Breast epithelium (tissue), 4 donors: ENCODE results near the gene PKNOX2. TPM values are rescaled to one million over a fixed set of nuclear protein-coding genes. Genes with fewer than 3 reads are reported as not detected.

Experiments
- DNase-seq, 2 donors: peaks; one replicate each; pipeline ENCODE4 v3.0.0-alpha.2; 2019; ENCODE audit warnings: low spot score in 2 of 2
- H3K27ac ChIP-seq, 2 donors: fragments of 200-600 bp; sonication (generic) in 1 of 2; one replicate each; pipeline ENCODE4 v1.5.1; 2016 to 2019; ENCODE audit warnings: mild to moderate bottlenecking in 1 of 2
- H3K27me3 ChIP-seq, 2 donors: fragments of 200-600 bp; sonication (generic) in 1 of 2; one replicate each; pipeline versions ENCODE4 v1.5.1 to v1.6.0; 2017 to 2019; ENCODE audit warnings: control low read depth in 1 of 2, mild to moderate bottlenecking in 1 of 2
- H3K36me3 ChIP-seq: fragments of 200-600 bp; one replicate; pipeline ENCODE4 v1.5.1; 2019
- H3K4me1 ChIP-seq, 2 donors: fragments of 200-600 bp; sonication (generic); one replicate each; pipeline ENCODE4 v1.5.1; 2016 to 2019; ENCODE audit warnings: control low read depth in 1 of 2
- H3K4me3 ChIP-seq, 3 donors: fragments of 200-600 bp; sonication (generic); 1 replicate in 2 of 3; 2 replicates in 1 of 3; pipeline ENCODE4 v1.5.1; 2016 to 2019; ENCODE audit warnings: mild to moderate bottlenecking in 3 of 3, moderate library complexity in 2 of 3
- H3K9me3 ChIP-seq, 2 donors: fragments of 200-600 bp; sonication (generic) in 1 of 2; one replicate each; pipeline ENCODE4 v1.5.1; 2016 to 2019; ENCODE audit warnings: control low read depth in 1 of 2
- POLR2A ChIP-seq: fragments of 450-650 bp; IDR thresholded peaks from one replicate; pipeline ENCODE4 v1.6.1; 2016; ENCODE audit warnings: antibody characterized with exemption, mild to moderate bottlenecking, moderate library complexity
- POLR2AphosphoS5 ChIP-seq, 3 donors: sonication (generic); formaldehyde crosslinking; IDR thresholded peaks; one replicate each; pipeline ENCODE4 v1.6.1; 2017; ENCODE audit warnings: antibody characterized with exemption in 3 of 3
- intact Hi-C: fragments of 100-400 bp; cut with DNase I; formaldehyde crosslinking; loops from one replicate; pipeline ENCODE4 v1.15.1; 2023; ENCODE audit warnings: low total_unique reads
- total RNA-seq, 3 donors: library from RNA; depleted of rRNA; stranded (reverse); fragments of >200 nt; gene quantifications; one replicate each; pipeline ENCODE4 v1.1.0, GENCODE V29; 2016
- TF ChIP-seq, protein P1 (sequence below), 3 donors: fragments of 450-650 bp; IDR thresholded peaks; one replicate each; pipeline ENCODE4 v1.5.1; 2016 to 2017; ENCODE audit warnings: antibody characterized with exemption in 3 of 3, mild to moderate bottlenecking in 3 of 3, moderate library complexity in 3 of 3

The PKNOX2 gene
- total RNA-seq, 3 donors from 2014 or later: 0.32 to 1.0 (median 0.66) TPM

DNA sequence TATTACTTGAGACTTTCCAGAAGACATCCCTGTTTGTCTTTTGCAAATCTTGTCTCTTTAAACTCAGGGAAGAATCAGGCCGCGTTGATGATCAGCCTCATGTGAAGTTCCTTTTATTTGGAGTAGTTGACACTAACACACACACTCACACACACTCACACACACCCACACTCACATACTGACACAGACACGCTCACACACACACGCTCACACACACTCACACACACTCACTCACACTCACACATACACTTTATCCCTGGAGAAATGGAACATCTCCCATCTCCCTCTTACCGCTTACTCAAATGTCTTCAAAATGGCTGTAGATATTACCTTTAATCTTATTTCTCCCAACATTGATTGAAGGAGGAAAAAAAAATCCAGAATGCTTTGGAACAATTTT, 129.0 kb downstream of the PKNOX2 start:
- intact Hi-C loops: no loop called here
- Histone ChIP-seq H3K9me3 (no peaks in the 10 kb centered on the region), H3K4me1 (no peaks in the 10 kb centered on the region), H3K27me3 (peaks cover 0 to 4% of the 10 kb centered on the region in 2 donors), H3K36me3 (no peaks in the 10 kb centered on the region), H3K4me3 (no peak overlapping the region), H3K27ac (no peak overlapping the region)
- no peak for DNase-seq
- TF ChIP-seq, protein P1, sequence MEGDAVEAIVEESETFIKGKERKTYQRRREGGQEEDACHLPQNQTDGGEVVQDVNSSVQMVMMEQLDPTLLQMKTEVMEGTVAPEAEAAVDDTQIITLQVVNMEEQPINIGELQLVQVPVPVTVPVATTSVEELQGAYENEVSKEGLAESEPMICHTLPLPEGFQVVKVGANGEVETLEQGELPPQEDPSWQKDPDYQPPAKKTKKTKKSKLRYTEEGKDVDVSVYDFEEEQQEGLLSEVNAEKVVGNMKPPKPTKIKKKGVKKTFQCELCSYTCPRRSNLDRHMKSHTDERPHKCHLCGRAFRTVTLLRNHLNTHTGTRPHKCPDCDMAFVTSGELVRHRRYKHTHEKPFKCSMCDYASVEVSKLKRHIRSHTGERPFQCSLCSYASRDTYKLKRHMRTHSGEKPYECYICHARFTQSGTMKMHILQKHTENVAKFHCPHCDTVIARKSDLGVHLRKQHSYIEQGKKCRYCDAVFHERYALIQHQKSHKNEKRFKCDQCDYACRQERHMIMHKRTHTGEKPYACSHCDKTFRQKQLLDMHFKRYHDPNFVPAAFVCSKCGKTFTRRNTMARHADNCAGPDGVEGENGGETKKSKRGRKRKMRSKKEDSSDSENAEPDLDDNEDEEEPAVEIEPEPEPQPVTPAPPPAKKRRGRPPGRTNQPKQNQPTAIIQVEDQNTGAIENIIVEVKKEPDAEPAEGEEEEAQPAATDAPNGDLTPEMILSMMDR (IDR thresholded peaks at IDR 0.05): no peak
- TF ChIP-seq POLR2AphosphoS5 (IDR thresholded peaks at IDR 0.05): no peak
- TF ChIP-seq POLR2A: no peak

DNA sequence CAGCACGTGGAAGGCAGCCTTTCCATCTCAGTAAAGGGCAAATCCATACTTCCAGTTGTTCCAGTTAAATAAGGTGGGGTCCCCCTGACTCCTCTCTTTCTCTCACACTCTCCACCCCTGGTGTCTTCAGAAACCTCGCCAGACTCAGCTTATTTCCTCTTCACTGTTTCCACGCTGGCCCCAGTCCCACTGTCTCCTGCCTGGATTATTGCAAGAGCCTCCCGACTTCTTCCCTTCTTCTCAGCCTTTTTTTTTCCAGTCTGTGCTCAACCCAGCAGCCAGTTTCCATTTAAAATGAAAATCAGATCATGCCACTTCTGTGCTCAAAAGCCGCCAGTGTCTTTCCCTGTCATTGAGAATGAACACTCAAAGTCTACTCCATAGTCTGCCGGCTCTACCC, 131.4 kb downstream of the PKNOX2 start:
- intact Hi-C loops: no loop called here
- no peak for TF ChIP-seq POLR2A
- TF ChIP-seq, protein P1 (IDR thresholded peaks at IDR 0.05): no peak
- no peak for TF ChIP-seq POLR2AphosphoS5 (IDR thresholded peaks at IDR 0.05)
- DNase-seq: no peak
- Histone ChIP-seq H3K36me3 (no peaks in the 10 kb centered on the region), H3K4me3 (no peak overlapping the region), H3K27me3 (no peaks in the 10 kb centered on the region), H3K4me1 (no peaks in the 10 kb centered on the region), H3K9me3 (no peaks in the 10 kb centered on the region), H3K27ac (no peak overlapping the region)

DNA sequence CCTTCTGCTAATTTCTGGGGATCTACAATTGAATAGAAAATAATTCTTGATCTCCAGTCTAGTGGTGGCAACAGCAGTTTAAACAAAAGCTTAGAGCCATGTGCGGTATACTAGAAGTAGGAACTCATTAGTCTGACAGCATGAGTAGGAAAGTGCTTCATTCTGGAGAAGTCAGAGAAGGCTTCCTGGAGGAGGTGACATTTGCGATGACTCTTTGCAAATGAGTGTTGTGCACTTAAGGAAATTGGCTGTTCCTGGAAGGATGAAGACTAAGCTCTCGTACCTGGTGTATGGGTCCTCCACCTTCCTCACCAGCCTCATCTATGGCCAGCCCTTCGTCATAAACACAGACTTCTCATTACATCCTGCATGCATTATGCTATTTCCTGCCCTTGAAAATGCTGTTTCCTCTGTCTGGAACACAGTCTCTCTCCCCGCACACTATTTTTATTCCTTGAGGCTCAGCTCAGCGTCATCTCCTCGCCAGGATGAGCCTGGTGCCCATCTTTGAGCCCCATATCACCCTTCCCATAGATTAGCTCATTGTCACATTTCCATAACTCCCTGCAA, 132.9 kb downstream of the PKNOX2 start:
- intact Hi-C loops: no loop called here
- Histone ChIP-seq H3K9me3 (no peaks in the 10 kb centered on the region), H3K4me1 (no peaks in the 10 kb centered on the region), H3K27ac (no peak overlapping the region), H3K36me3 (no peaks in the 10 kb centered on the region), H3K27me3 (no peaks in the 10 kb centered on the region), H3K4me3 (no peak overlapping the region)
- TF ChIP-seq POLR2AphosphoS5 (IDR thresholded peaks at IDR 0.05) (no peak), POLR2A (no peak)
- TF ChIP-seq, protein P1 (IDR thresholded peaks at IDR 0.05): no peak
- DNase-seq: no peak

DNA sequence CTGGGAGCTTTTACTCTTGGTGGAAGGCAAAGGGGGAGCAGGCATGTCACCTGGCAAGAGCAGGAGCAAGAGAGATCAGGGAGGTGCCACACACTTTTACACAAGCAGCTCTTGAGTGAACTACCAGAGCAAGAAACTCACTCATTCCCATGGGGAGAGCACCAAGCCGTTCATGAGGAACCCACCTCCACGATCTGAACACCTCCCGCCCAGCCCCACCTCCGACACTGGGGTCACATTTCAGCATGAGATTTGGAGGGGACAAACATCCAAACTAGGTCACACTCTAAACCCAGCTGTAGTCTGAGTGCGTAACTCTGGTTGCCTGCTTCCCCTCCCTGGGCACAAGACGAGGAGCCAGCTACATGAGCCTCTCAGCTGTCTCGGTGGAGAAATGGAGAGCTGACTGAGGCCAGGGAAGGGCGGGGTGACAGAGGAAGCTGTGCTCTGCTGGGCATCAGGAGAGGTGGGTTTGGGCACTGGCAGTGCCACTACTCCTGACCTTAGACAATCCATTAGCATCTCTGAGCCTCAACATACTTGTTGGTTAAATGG, 134.6 kb downstream of the PKNOX2 start:
- TF ChIP-seq POLR2A (no peak), POLR2AphosphoS5 (IDR thresholded peaks at IDR 0.05) (no peak)
- TF ChIP-seq, protein P1 (IDR thresholded peaks at IDR 0.05): no peak
- no peak for DNase-seq
- Histone ChIP-seq H3K9me3 (no peaks in the 10 kb centered on the region), H3K27ac (no peak overlapping the region), H3K36me3 (no peaks in the 10 kb centered on the region), H3K27me3 (no peaks in the 10 kb centered on the region), H3K4me1 (no peaks in the 10 kb centered on the region), H3K4me3 (no peak overlapping the region)
- intact Hi-C loops: no loop called here

DNA sequence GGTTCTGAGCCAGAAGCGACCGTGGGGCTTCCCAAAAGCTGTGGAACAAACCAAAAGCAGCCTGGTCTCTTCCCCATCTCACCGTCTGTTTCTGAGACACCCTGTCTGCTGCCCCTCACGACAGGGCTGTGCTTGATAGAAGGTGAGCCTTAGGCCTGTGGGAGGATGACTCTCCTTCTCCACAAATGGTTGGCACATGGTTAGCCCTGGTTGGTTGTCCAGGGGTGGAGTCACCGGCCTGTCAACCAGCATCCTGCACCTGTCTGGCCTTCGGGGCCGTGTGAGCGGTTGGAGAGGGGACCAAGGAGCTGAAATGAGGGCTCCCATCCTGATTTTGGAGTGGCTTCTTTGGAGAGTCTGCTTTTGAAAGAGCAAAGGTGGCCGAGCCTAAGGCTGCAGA, 135.3 kb downstream of the PKNOX2 start:
- Histone ChIP-seq H3K27me3 (no peaks in the 10 kb centered on the region), H3K27ac (no peak overlapping the region), H3K36me3 (no peaks in the 10 kb centered on the region), H3K4me1 (no peaks in the 10 kb centered on the region), H3K4me3 (no peak overlapping the region), H3K9me3 (no peaks in the 10 kb centered on the region)
- intact Hi-C loops: no loop called here
- DNase-seq: no peak
- TF ChIP-seq, protein P1 (IDR thresholded peaks at IDR 0.05): no peak
- TF ChIP-seq POLR2A (no peak), POLR2AphosphoS5 (IDR thresholded peaks at IDR 0.05) (no peak)
